ENCODE results near the gene RABGAP1L.

DNA sequence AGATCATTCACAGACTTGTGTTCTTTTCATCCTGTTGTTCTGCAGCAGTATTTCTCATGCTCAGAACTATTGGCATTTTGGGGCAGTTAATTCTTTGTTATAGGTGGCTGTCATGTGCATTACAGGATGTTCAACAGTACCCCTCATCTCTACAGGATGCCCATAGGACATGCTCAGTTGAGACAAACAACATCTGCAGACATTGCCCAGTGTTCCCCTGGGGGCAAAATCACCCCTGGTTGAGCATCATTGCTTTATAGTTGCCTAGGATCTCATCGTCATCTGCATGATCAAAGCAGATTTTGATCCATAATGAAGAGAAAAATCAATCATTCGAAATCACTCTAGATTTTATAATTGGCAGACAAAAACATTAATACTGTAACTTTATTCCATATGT, 617.9 kb downstream of the RABGAP1L start:
- TF ChIP-seq, protein P1, sequence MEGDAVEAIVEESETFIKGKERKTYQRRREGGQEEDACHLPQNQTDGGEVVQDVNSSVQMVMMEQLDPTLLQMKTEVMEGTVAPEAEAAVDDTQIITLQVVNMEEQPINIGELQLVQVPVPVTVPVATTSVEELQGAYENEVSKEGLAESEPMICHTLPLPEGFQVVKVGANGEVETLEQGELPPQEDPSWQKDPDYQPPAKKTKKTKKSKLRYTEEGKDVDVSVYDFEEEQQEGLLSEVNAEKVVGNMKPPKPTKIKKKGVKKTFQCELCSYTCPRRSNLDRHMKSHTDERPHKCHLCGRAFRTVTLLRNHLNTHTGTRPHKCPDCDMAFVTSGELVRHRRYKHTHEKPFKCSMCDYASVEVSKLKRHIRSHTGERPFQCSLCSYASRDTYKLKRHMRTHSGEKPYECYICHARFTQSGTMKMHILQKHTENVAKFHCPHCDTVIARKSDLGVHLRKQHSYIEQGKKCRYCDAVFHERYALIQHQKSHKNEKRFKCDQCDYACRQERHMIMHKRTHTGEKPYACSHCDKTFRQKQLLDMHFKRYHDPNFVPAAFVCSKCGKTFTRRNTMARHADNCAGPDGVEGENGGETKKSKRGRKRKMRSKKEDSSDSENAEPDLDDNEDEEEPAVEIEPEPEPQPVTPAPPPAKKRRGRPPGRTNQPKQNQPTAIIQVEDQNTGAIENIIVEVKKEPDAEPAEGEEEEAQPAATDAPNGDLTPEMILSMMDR (IDR thresholded peaks at IDR 0.05 in 8 of 11, conservative IDR thresholded peaks at IDR 0.05 in 3 of 11), result no peak
- no peak for TF ChIP-seq POLR2AphosphoS5 (IDR thresholded peaks at IDR 0.05)
- TF ChIP-seq POLR2A (IDR thresholded peaks at IDR 0.05), result no peak

Measured in spleen (tissue), 7 donors.